B cell (primary cell): ENCODE data around the gene ARHGAP26. TPM values are rescaled to one million over a fixed set of nuclear protein-coding genes. Genes with fewer than 3 reads are reported as not detected.

Source experiments
- ATAC-seq: fragments of 200-7000 bp; cut with Tn5 transposase; one replicate; pipeline ENCODE4 v1.10.0; 2021; ENCODE audit warnings: low read depth, mild to moderate bottlenecking, moderate number of reproducible peaks, moderate library complexity
- CTCF ChIA-PET: fragments of 350-600 bp; sonication (Branson Sonifier 250); formaldehyde crosslinking; loops from one replicate; lab custom pipeline; 2021; ENCODE audit warnings: antibody characterized with exemption, inconsistent platforms; lab: Charles Lee
- POLR2A ChIA-PET: fragments of 350-600 bp; sonication (Branson Sonifier 250); formaldehyde crosslinking; loops from one replicate; lab custom pipeline; 2021; ENCODE audit warnings: antibody characterized with exemption; lab: Charles Lee
- DNase-seq: peaks from one replicate; pipeline ENCODE4 v3.0.0; 2013
- H2AFZ ChIP-seq: 2 replicates; pipeline ENCODE4 v1.6.1; 2012; ENCODE audit warnings: mild to moderate bottlenecking, low read depth, low read length; ENCODE audit not compliant: insufficient read depth, poor library complexity, severe bottlenecking
- H3K27ac ChIP-seq, 2 donors: 1 replicate in 1 of 2; 2 replicates in 1 of 2; pipeline ENCODE4 v1.5.1; 2012 to 2013; ENCODE audit warnings: low read length in 2 of 2, mild to moderate bottlenecking in 2 of 2, moderate library complexity in 1 of 2
- H3K27me3 ChIP-seq, 4 experiments: fragments of 200-600 bp in 1 of 4; sonication (generic) in 1 of 4; replicated peaks in 1 of 4; 1 replicate in 2 of 4; 2 replicates in 2 of 4; pipeline versions ENCODE4 v1.6.1 to v1.7.0; 2013 to 2016; ENCODE audit warnings: low read length in 3 of 4, mild to moderate bottlenecking in 2 of 4, mixed read lengths in 1 of 4, moderate library complexity in 1 of 4; ENCODE audit not compliant: insufficient read depth in 4 of 4, control insufficient read depth in 3 of 4; ENCODE audit errors: control extremely low read depth in 1 of 4
- H3K36me3 ChIP-seq, 2 experiments: replicated peaks in 1 of 2; 1 replicate in 1 of 2; 2 replicates in 1 of 2; pipeline versions ENCODE4 v1.6.1 to v1.7.1; 2013; ENCODE audit warnings: low read length in 1 of 2; ENCODE audit not compliant: insufficient read depth in 2 of 2, control insufficient read depth in 1 of 2; ENCODE audit errors: control extremely low read depth in 1 of 2, extremely low read depth in 1 of 2
- H3K4me1 ChIP-seq, 2 donors: fragments of 200-600 bp in 1 of 2; sonication (generic) in 1 of 2; 1 replicate in 1 of 2; 2 replicates in 1 of 2; pipeline versions ENCODE4 v1.5.1 to v1.6.1; 2013 to 2017; ENCODE audit warnings: low read length in 2 of 2; ENCODE audit not compliant: control insufficient read depth in 2 of 2, insufficient read depth in 2 of 2
- H3K4me2 ChIP-seq: replicated peaks from 2 replicates; pipeline ENCODE3; 2012; ENCODE audit warnings: mild to moderate bottlenecking, low read depth, low read length; ENCODE audit not compliant: poor library complexity, severe bottlenecking
- H3K4me3 ChIP-seq, 5 experiments: fragments of 200-600 bp in 1 of 5; sonication (generic) in 1 of 5; 1 replicate in 3 of 5; 2 replicates in 2 of 5; pipeline versions ENCODE4 v1.5.1 to v1.7.0; 2011 to 2016; ENCODE audit warnings: low read length in 4 of 5, mild to moderate bottlenecking in 4 of 5, low read depth in 2 of 5, control low read depth in 1 of 5, moderate library complexity in 1 of 5; ENCODE audit not compliant: insufficient read depth in 1 of 5; ENCODE audit errors: control extremely low read depth in 1 of 5, extremely low read depth in 1 of 5
- H3K79me2 ChIP-seq: fragments of 200-600 bp; sonication (generic); one replicate; pipeline ENCODE4 v1.6.0; 2016; ENCODE audit warnings: low read length; ENCODE audit not compliant: control insufficient read depth, insufficient read depth
- H3K9ac ChIP-seq: fragments of 200-600 bp; sonication (generic); 2 replicates; pipeline ENCODE4 v1.6.1; 2017; ENCODE audit warnings: mild to moderate bottlenecking, low read length, moderate library complexity
- H3K9me3 ChIP-seq, 3 donors: one replicate each; pipeline versions ENCODE4 v1.6.1 to v1.7.1; 2013; ENCODE audit warnings: low read length in 2 of 3; ENCODE audit not compliant: control insufficient read depth in 2 of 3, insufficient read depth in 1 of 3; ENCODE audit errors: control extremely low read depth in 1 of 3
- H4K20me1 ChIP-seq: 2 replicates; pipeline ENCODE4 v1.6.0; 2012; ENCODE audit warnings: mild to moderate bottlenecking, low read length; ENCODE audit not compliant: insufficient read depth, control insufficient read depth, poor library complexity, severe bottlenecking
- H3K27ac Mint-ChIP-seq: one replicate; pipeline ENCODE4 v1.8.0; 2021; ENCODE audit warnings: mixed read lengths
- H3K27me3 Mint-ChIP-seq: one replicate; pipeline ENCODE4 v1.8.0; 2021; ENCODE audit warnings: mixed read lengths
- H3K4me1 Mint-ChIP-seq: one replicate; pipeline ENCODE4 v1.8.0; 2021; ENCODE audit warnings: mixed read lengths
- H3K4me3 Mint-ChIP-seq: one replicate; pipeline ENCODE4 v1.8.0; 2021; ENCODE audit warnings: mixed read lengths
- H3K9me3 Mint-ChIP-seq: one replicate; pipeline ENCODE4 v1.8.0; 2022; ENCODE audit warnings: mixed read lengths; ENCODE audit not compliant: insufficient read depth
- EZH2 ChIP-seq: IDR thresholded peaks from 2 replicates; pipeline ENCODE4 v1.6.1; 2012; ENCODE audit warnings: borderline replicate concordance, low read depth, mild to moderate bottlenecking, moderate library complexity, low read length; ENCODE audit not compliant: insufficient read depth, poor library complexity, severe bottlenecking
- WGBS: methylation state at CpG from one replicate; pipeline ENCODE4 v1.1.5; 2013; ENCODE audit warnings: missing lambda C conversion rate; ENCODE audit not compliant: insufficient coverage; 5-methylcytosine and 5-hydroxymethylcytosine counted together
- intact Hi-C: fragments of 100-400 bp; cut with micrococcal nuclease; formaldehyde crosslinking; loops from one replicate; pipeline ENCODE4 v1.10.0; 2022
- polyA plus RNA-seq: library from polyadenylated mRNA; depleted of rRNA; stranded (reverse); fragments of >200 nt; gene quantifications from 2 replicates; pipeline ENCODE4 v1.2.3, GENCODE V29; 2012
- total RNA-seq, 2 donors: library from RNA; stranded (reverse); fragments of 120-200 nt in 1 of 2; gene quantifications; 1 replicate in 1 of 2; 2 replicates in 1 of 2; pipeline versions ENCODE4 v1.2.3 to v1.2.4, GENCODE V29; 2013 to 2022
- TF ChIP-seq, protein P1 (sequence below): fragments of 200-600 bp; IDR thresholded peaks from one replicate; pipeline ENCODE4 v1.8.0; 2022; ENCODE audit warnings: antibody characterized with exemption, mild to moderate bottlenecking

Gene ARHGAP26
- total and polyA plus RNA-seq, 2 donors (not counting 1 experiment from before 2014, with no cell fraction given): 1.8 to 22.5 TPM

DNA sequence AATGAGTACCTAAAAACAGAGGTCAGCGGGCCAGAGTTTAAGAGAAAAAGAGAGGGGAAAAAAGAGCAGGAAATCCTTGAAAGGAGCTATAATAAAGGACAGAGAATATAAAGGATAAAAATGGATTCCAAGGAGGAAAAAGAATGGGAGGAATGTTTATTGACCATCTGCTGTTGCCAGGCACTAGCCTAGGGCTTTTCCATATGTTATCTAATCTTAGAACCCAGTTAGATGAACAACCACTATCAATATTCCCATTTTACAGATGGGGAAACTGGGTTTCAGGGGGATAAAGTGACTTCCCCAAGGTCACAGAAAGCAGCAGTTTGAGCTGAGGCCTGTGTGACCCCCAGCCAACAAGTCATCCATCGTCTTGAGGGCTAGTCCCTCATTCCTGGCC, 400.8 kb downstream of the ARHGAP26 start:
- H3K9me3 ChIP-seq: no peaks in the 10 kb centered on the region
- DNase-seq (no peak), ATAC-seq (no peak)
- no peaks in the 10 kb centered on the region for H3K27me3 ChIP-seq
- 100% methylated on average over 2 of the region's 2 CpGs for WGBS
- H3K36me3 ChIP-seq: no peaks in the 10 kb centered on the region
- no peaks in the 10 kb centered on the region for H3K4me1 ChIP-seq
- Mint-ChIP-seq H3K27ac (no peak overlapping the region), H3K4me3 (no peak overlapping the region), H3K4me1 (peaks cover 1% of the 10 kb centered on the region), H3K9me3 (no peaks in the 10 kb centered on the region), H3K27me3 (no peaks in the 10 kb centered on the region)
- no peak overlapping the region for H2AFZ ChIP-seq
- no peak overlapping the region for H3K27ac ChIP-seq
- ChIA-PET CTCF (no interaction called here), POLR2A (no interaction called here)
- TF ChIP-seq, protein P1, sequence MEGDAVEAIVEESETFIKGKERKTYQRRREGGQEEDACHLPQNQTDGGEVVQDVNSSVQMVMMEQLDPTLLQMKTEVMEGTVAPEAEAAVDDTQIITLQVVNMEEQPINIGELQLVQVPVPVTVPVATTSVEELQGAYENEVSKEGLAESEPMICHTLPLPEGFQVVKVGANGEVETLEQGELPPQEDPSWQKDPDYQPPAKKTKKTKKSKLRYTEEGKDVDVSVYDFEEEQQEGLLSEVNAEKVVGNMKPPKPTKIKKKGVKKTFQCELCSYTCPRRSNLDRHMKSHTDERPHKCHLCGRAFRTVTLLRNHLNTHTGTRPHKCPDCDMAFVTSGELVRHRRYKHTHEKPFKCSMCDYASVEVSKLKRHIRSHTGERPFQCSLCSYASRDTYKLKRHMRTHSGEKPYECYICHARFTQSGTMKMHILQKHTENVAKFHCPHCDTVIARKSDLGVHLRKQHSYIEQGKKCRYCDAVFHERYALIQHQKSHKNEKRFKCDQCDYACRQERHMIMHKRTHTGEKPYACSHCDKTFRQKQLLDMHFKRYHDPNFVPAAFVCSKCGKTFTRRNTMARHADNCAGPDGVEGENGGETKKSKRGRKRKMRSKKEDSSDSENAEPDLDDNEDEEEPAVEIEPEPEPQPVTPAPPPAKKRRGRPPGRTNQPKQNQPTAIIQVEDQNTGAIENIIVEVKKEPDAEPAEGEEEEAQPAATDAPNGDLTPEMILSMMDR: no peak
- no peak for TF ChIP-seq EZH2
- H3K79me2 ChIP-seq: no peaks in the 10 kb centered on the region
- no peaks in the 10 kb centered on the region for H4K20me1 ChIP-seq
- no peak overlapping the region for H3K4me3 ChIP-seq
- intact Hi-C loops: no loop called here
- no peak overlapping the region for H3K4me2 ChIP-seq
- H3K9ac ChIP-seq: no peak overlapping the region

DNA sequence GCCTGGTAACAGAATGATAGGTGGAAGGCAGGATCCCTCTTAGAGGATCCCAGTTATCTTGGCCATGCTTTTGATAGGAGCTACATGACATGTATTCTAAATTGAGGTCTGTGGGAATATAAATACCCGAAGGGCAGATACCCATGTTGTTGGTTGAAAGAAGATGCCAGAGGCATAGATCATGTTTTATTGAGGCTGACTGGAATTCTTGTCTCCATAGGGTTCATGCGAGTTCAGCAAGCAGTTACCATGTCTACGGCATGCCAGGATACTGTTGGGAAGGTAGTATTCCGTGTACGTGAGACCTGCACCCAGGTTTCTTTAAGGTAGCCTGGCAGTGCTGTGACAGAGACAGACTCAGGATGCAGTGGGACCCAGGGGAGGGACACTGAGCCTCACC, 402.6 kb downstream of the ARHGAP26 start:
- Histone ChIP-seq H3K4me2 (no peak overlapping the region), H3K79me2 (no peaks in the 10 kb centered on the region), H3K4me3 (no peak overlapping the region), H3K27ac (no peak overlapping the region), H4K20me1 (no peaks in the 10 kb centered on the region), H3K27me3 (no peaks in the 10 kb centered on the region), H3K36me3 (no peaks in the 10 kb centered on the region), H2AFZ (no peak overlapping the region), H3K9ac (no peak overlapping the region), H3K4me1 (no peaks in the 10 kb centered on the region), H3K9me3 (no peaks in the 10 kb centered on the region)
- Mint-ChIP-seq H3K4me1 (peaks cover 4% of the 10 kb centered on the region), H3K27me3 (no peaks in the 10 kb centered on the region), H3K4me3 (no peak overlapping the region), H3K9me3 (no peaks in the 10 kb centered on the region), H3K27ac (no peak overlapping the region)
- intact Hi-C loops: no loop called here
- ChIA-PET CTCF (interaction anchor here (0.7 to 0.8 kb wide), 2 partner anchors 11 to 27 kb away, joined by 3 read pairs; no protein-coding TSS in a partner anchor), POLR2A (no interaction called here)
- ATAC-seq (no peak), DNase-seq (no peak)
- 97% methylated on average over 5 of the region's 5 CpGs for WGBS
- TF ChIP-seq, protein P1: no peak
- TF ChIP-seq EZH2: no peak
